IPS-18a (cell line): Measurements from ENCODE around the gene CFAP70.

ENCODE experiments used
- H3K27ac ChIP-seq: one replicate; pipeline ENCODE4 v1.5.1; 2013; ENCODE audit warnings: low read length
- H3K27me3 ChIP-seq: one replicate; pipeline ENCODE4 v1.6.1; 2013; ENCODE audit warnings: mild to moderate bottlenecking, low read length; ENCODE audit not compliant: control insufficient read depth, insufficient read depth
- H3K36me3 ChIP-seq: one replicate; pipeline ENCODE4 v1.6.1; 2013; ENCODE audit warnings: low read depth, low read length; ENCODE audit not compliant: control insufficient read depth
- H3K4me1 ChIP-seq: one replicate; pipeline ENCODE4 v1.6.1; 2013; ENCODE audit warnings: low read depth, low read length; ENCODE audit not compliant: control insufficient read depth
- H3K4me3 ChIP-seq: one replicate; pipeline ENCODE4 v1.5.1; 2013; ENCODE audit warnings: low read length
- H3K9ac ChIP-seq: one replicate; pipeline ENCODE4 v1.6.1; 2013; ENCODE audit warnings: mild to moderate bottlenecking, low read length, moderate library complexity
- H3K9me3 ChIP-seq: one replicate; pipeline ENCODE4 v1.6.1; 2013; ENCODE audit warnings: low read depth, low read length; ENCODE audit not compliant: control insufficient read depth

CFAP70 gene

GRCh38 chr10:73210395-73211105, 148.1 kb downstream of the CFAP70 start:
- Histone ChIP-seq H3K4me3 (no peak overlapping the region), H3K27me3 (no peaks in the 10 kb centered on the region), H3K9ac (no peak overlapping the region), H3K27ac (no peak overlapping the region), H3K4me1 (no peaks in the 10 kb centered on the region), H3K9me3 (peaks cover 9% of the 10 kb centered on the region), H3K36me3 (no peaks in the 10 kb centered on the region)

DNA sequence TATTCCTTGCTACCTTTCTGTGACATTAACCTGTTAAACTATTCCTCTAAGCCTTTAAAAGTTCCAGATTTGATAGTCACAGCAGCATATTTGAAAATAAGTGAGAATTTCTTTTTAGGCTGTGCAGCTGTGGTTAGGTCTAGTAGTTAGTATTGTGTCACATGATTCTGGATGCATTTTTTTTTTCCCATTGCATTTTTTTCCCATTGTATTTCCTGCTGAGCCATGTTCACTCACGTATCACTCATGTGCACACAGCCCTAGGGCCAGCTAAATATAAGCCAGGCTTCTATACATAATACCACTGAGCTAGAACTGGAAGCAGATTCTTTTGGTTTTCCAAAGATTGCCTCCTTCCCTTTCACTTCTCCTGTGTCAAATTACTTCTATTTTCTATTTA, 149.0 kb downstream of the CFAP70 start:
- Histone ChIP-seq H3K4me1 (no peaks in the 10 kb centered on the region), H3K4me3 (no peak overlapping the region), H3K9ac (no peak overlapping the region), H3K27ac (no peak overlapping the region), H3K27me3 (no peaks in the 10 kb centered on the region), H3K36me3 (no peaks in the 10 kb centered on the region), H3K9me3 (peaks cover 9% of the 10 kb centered on the region)

DNA sequence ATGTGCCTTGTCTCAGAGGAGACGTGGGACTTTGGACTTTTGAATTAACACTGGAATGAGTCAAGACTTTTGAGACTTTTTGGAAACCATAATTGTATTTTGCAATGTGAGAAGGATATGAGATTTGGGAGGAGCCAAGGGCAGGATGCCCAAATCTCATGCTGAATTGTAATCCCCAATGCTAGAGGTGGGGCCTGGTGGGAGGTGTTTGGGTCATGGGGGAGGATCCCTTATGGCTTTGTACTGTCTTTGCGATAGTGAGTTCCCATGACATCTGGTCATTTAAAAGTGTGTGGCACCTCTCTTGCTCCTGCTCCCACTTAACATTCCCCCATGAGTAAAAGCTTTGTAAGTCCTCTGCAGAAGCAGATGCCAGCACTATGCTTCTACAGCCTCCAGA, 150.8 kb downstream of the CFAP70 start:
- H3K27me3 ChIP-seq: no peaks in the 10 kb centered on the region
- no peaks in the 10 kb centered on the region for H3K36me3 ChIP-seq
- no peak overlapping the region for H3K9ac ChIP-seq
- H3K4me3 ChIP-seq: no peak overlapping the region
- H3K9me3 ChIP-seq: peaks cover 9% of the 10 kb centered on the region
- H3K27ac ChIP-seq: no peak overlapping the region
- no peaks in the 10 kb centered on the region for H3K4me1 ChIP-seq

- no peak overlapping the region for H3K27ac ChIP-seq
- H3K4me1 ChIP-seq: no peaks in the 10 kb centered on the region
- peaks cover 9% of the 10 kb centered on the region for H3K9me3 ChIP-seq
- no peaks in the 10 kb centered on the region for H3K36me3 ChIP-seq
- no peaks in the 10 kb centered on the region for H3K27me3 ChIP-seq
- no peak overlapping the region for H3K9ac ChIP-seq
- H3K4me3 ChIP-seq: no peak overlapping the region
Measured at GRCh38 chr10:73206385-73206784, 152.3 kb downstream of the CFAP70 start.

- H3K27me3 ChIP-seq: no peaks in the 10 kb centered on the region
- no peaks in the 10 kb centered on the region for H3K4me1 ChIP-seq
- no peaks in the 10 kb centered on the region for H3K36me3 ChIP-seq
- H3K4me3 ChIP-seq: no peak overlapping the region
- no peak overlapping the region for H3K27ac ChIP-seq
- H3K9me3 ChIP-seq: peaks cover 9% of the 10 kb centered on the region
- no peak overlapping the region for H3K9ac ChIP-seq
Measured at GRCh38 chr10:73205890-73206289, 152.8 kb downstream of the CFAP70 start.

GRCh38 chr10:73205081-73205480, 153.6 kb downstream of the CFAP70 start:
- Histone ChIP-seq H3K36me3 (no peaks in the 10 kb centered on the region), H3K27me3 (no peaks in the 10 kb centered on the region), H3K27ac (no peak overlapping the region), H3K4me3 (no peak overlapping the region), H3K4me1 (no peaks in the 10 kb centered on the region), H3K9me3 (peaks cover 9% of the 10 kb centered on the region), H3K9ac (no peak overlapping the region)
